ENCODE data around the gene NPTX1.

DNA sequence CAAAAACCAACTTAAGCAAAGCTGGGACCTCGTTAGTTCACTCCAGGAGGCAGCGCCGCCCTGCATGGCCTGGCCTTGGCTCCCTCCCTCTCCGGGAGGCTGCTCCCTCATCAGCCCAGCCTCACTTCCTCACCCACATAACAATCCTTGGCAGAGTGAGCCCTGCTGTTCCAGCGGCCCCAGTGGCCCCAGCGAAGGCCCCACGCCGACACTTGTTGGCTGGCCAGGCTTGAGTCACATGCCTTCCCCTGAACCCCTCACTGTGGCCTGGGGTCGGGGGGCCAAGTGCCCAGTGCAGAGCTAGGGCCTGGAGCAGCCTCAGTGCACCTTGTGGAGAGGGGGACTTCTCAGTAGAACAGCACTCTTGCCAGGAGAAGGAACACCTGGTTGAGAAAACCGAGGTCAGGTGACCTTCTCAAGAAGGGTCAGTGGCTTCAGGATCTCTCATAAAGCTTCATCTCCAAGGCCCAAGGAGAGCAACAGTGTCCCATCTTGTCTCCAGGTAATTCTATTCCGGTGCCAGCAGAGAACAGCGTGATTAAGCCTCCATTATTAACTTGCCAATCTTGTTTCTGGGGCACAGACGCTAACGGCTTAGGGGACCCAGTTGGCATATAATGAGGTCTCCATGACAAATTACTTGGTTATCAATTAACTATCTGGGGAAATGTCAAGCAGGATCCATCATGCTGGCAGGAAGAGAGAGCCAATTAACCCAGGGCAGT lies 34.6 kb downstream of the NPTX1 start:
- TF ChIP-seq, protein P1, sequence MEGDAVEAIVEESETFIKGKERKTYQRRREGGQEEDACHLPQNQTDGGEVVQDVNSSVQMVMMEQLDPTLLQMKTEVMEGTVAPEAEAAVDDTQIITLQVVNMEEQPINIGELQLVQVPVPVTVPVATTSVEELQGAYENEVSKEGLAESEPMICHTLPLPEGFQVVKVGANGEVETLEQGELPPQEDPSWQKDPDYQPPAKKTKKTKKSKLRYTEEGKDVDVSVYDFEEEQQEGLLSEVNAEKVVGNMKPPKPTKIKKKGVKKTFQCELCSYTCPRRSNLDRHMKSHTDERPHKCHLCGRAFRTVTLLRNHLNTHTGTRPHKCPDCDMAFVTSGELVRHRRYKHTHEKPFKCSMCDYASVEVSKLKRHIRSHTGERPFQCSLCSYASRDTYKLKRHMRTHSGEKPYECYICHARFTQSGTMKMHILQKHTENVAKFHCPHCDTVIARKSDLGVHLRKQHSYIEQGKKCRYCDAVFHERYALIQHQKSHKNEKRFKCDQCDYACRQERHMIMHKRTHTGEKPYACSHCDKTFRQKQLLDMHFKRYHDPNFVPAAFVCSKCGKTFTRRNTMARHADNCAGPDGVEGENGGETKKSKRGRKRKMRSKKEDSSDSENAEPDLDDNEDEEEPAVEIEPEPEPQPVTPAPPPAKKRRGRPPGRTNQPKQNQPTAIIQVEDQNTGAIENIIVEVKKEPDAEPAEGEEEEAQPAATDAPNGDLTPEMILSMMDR (IDR thresholded peaks at IDR 0.05; ENCODE audit: low read depth, low read length, poor library complexity, severe bottlenecking): no peak
- TF ChIP-seq EZH2phosphoT487 (IDR thresholded peaks at IDR 0.05; ENCODE audit: borderline replicate concordance, low read length): no peak

Measured in DOHH2 (cell line).